GM20431 (cell line): Measurements from ENCODE around the gene POLR3E.

Experiments used
- in situ Hi-C: fragments of 300-500 bp; cut with MseI, MboI; formaldehyde crosslinking; loops from one replicate; pipeline ENCODE4 v1.15.0; 2020; ENCODE audit warnings: low sequenced_read_pairs; ENCODE audit not compliant: unreplicated experiment

The POLR3E gene

GRCh38 chr16:22375963-22376640, 78.9 kb downstream of the POLR3E start:
- in situ Hi-C loops: no loop called here

GRCh38 chr16:22379656-22380055, 82.4 kb downstream of the POLR3E start:
- in situ Hi-C loops: no loop called here

- in situ Hi-C loops: no loop called here
These were observed 83.3 kb downstream of the POLR3E start for GRCh38 chr16:22380529-22380928.

GRCh38 chr16:22381392-22381791, 84.2 kb downstream of the POLR3E start:
- in situ Hi-C loops: no loop called here

GRCh38 chr16:22383827-22384226, 86.6 kb downstream of the POLR3E start:
- in situ Hi-C loops: no loop called here
